Neural cell (in vitro differentiated cells): ENCODE measurements around the gene MISP. TPM values are rescaled to one million over a fixed set of nuclear protein-coding genes. Genes with fewer than 3 reads are reported as not detected.
A peak's percentile ranks its signal among the peaks of the same experiment; 100 is the strongest.

ENCODE experiments used
- H2AFZ ChIP-seq: fragments of 200-600, 300-800 bp; sonication (generic), shearing (Covaris generic); 2 replicates; pipeline ENCODE4 v1.6.0; 2014; ENCODE audit warnings: low read depth, mild to moderate bottlenecking, antibody characterized with exemption, low read length, moderate library complexity
- H3F3A ChIP-seq: fragments of 200-600 bp; shearing (Covaris generic); 2 replicates; pipeline ENCODE4 v1.6.1; 2016; ENCODE audit warnings: mild to moderate bottlenecking, moderate library complexity, mixed read lengths, antibody characterized with exemption, low read length; ENCODE audit not compliant: insufficient read depth, poor library complexity, severe bottlenecking
- H3K27ac ChIP-seq: fragments of 200-600, 300-800 bp; sonication (generic), shearing (Covaris generic); 2 replicates; pipeline ENCODE4 v1.5.1; 2014; ENCODE audit warnings: mild to moderate bottlenecking, low read length, moderate library complexity
- H3K27me3 ChIP-seq: fragments of 300-800, 200-600 bp; sonication (generic), shearing (Covaris generic); 2 replicates; pipeline ENCODE4 v1.6.0; 2014; ENCODE audit warnings: mild to moderate bottlenecking, low read depth, low read length, moderate library complexity; ENCODE audit not compliant: insufficient read depth
- H3K36me3 ChIP-seq: fragments of 300-800, 200-600 bp; sonication (generic), shearing (Covaris generic); 2 replicates; pipeline ENCODE4 v1.5.1; 2014; ENCODE audit warnings: mild to moderate bottlenecking, antibody characterized with exemption, low read length, moderate library complexity; ENCODE audit not compliant: insufficient read depth
- H3K4me2 ChIP-seq: fragments of 300-800, 200-600 bp; sonication (generic), shearing (Covaris generic); 2 replicates; pipeline ENCODE4 v1.6.0; 2014; ENCODE audit warnings: mild to moderate bottlenecking, low read length
- H3K4me3 ChIP-seq: fragments of 300-800, 200-600 bp; sonication (generic), shearing (Covaris generic); 2 replicates; pipeline ENCODE4 v1.5.1; 2014; ENCODE audit warnings: mild to moderate bottlenecking, low read length, moderate library complexity
- H3K79me2 ChIP-seq: fragments of 200-600 bp; shearing (Covaris generic); replicated peaks from 2 replicates; pipeline ENCODE4 v1.6.0; 2014; ENCODE audit warnings: mild to moderate bottlenecking, low read length, moderate library complexity; ENCODE audit not compliant: insufficient read depth
- H3K9ac ChIP-seq: fragments of 300-800, 200-600 bp; sonication (generic), shearing (Covaris generic); 2 replicates; pipeline ENCODE4 v1.6.1; 2016; ENCODE audit warnings: mild to moderate bottlenecking, low read length, mixed read lengths
- H3K9me2 ChIP-seq: fragments of 200-600 bp; shearing (Covaris generic); 2 replicates; pipeline ENCODE4 v1.6.1; 2016; ENCODE audit warnings: mild to moderate bottlenecking, low read length, mixed read lengths; ENCODE audit not compliant: insufficient read depth
- H3K9me3 ChIP-seq: fragments of 200-600, 300-800 bp; sonication (generic), shearing (Covaris generic); 2 replicates; pipeline ENCODE4 v1.6.1; 2016; ENCODE audit warnings: mild to moderate bottlenecking, mixed run types, low read length, moderate library complexity, mixed read lengths
- H4K20me1 ChIP-seq: fragments of 200-600 bp; shearing (Covaris generic); 2 replicates; pipeline ENCODE4 v1.6.1; 2016; ENCODE audit warnings: mild to moderate bottlenecking, mixed run types; ENCODE audit not compliant: insufficient read depth
- CTCF ChIP-seq: fragments of 450-650 bp; IDR thresholded peaks from 2 replicates; pipeline ENCODE4 v1.5.1; 2014; ENCODE audit warnings: antibody characterized with exemption, mild to moderate bottlenecking, moderate library complexity; ENCODE audit not compliant: poor library complexity, severe bottlenecking
- EP300 ChIP-seq: fragments of 450-650 bp; conservative IDR thresholded peaks from 2 replicates; pipeline ENCODE4 v1.6.1; 2014; ENCODE audit warnings: antibody characterized with exemption, mild to moderate bottlenecking, moderate library complexity; ENCODE audit not compliant: poor library complexity, severe bottlenecking
- EZH2 ChIP-seq: fragments of 200-600, 300-800 bp; shearing (Covaris generic), sonication (generic); IDR thresholded peaks from 2 replicates; pipeline ENCODE4 v1.6.1; 2014; ENCODE audit warnings: antibody characterized with exemption, low read length, borderline replicate concordance, mild to moderate bottlenecking; ENCODE audit not compliant: insufficient read depth, poor library complexity, severe bottlenecking
- POLR2AphosphoS5 ChIP-seq: IDR thresholded peaks from 2 replicates; pipeline ENCODE4 v1.6.1; 2012
- RAD21 ChIP-seq: fragments of 450-650 bp; conservative IDR thresholded peaks from 2 replicates; pipeline ENCODE4 v1.6.1; 2014; ENCODE audit warnings: antibody characterized with exemption, mild to moderate bottlenecking, moderate library complexity
- SMC3 ChIP-seq: fragments of 450-650 bp; conservative IDR thresholded peaks from 2 replicates; pipeline ENCODE4 v1.6.1; 2014; ENCODE audit warnings: antibody characterized with exemption, mild to moderate bottlenecking, moderate library complexity; ENCODE audit not compliant: poor library complexity
- TAF1 ChIP-seq: IDR thresholded peaks from 2 replicates; pipeline ENCODE4 v1.6.1; 2012; ENCODE audit warnings: low read depth
- polyA plus RNA-seq: library from polyadenylated mRNA; depleted of rRNA; stranded (reverse); fragments of >200 nt; gene quantifications from 2 replicates; pipeline ENCODE4 v1.2.3, GENCODE V29; 2014
- TF ChIP-seq, protein P1 (sequence below): IDR thresholded peaks from 2 replicates; pipeline ENCODE4 v1.6.1; 2012; ENCODE audit warnings: borderline replicate concordance

The MISP gene
- polyA plus RNA-seq, 1 donor from 2014 or later = 0.98 TPM

- peaks cover 55% of the 10 kb centered on the region for H3K79me2 ChIP-seq
- TF ChIP-seq TAF1 (no peak), RAD21 (no peak), CTCF (no peak), SMC3 (no peak), POLR2AphosphoS5 (no peak), EP300 (no peak), EZH2 (no peak)
- TF ChIP-seq, protein P1, sequence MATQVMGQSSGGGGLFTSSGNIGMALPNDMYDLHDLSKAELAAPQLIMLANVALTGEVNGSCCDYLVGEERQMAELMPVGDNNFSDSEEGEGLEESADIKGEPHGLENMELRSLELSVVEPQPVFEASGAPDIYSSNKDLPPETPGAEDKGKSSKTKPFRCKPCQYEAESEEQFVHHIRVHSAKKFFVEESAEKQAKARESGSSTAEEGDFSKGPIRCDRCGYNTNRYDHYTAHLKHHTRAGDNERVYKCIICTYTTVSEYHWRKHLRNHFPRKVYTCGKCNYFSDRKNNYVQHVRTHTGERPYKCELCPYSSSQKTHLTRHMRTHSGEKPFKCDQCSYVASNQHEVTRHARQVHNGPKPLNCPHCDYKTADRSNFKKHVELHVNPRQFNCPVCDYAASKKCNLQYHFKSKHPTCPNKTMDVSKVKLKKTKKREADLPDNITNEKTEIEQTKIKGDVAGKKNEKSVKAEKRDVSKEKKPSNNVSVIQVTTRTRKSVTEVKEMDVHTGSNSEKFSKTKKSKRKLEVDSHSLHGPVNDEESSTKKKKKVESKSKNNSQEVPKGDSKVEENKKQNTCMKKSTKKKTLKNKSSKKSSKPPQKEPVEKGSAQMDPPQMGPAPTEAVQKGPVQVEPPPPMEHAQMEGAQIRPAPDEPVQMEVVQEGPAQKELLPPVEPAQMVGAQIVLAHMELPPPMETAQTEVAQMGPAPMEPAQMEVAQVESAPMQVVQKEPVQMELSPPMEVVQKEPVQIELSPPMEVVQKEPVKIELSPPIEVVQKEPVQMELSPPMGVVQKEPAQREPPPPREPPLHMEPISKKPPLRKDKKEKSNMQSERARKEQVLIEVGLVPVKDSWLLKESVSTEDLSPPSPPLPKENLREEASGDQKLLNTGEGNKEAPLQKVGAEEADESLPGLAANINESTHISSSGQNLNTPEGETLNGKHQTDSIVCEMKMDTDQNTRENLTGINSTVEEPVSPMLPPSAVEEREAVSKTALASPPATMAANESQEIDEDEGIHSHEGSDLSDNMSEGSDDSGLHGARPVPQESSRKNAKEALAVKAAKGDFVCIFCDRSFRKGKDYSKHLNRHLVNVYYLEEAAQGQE = no peak
- H3K27me3 ChIP-seq = no peaks in the 10 kb centered on the region
- peak overlapping the region; percentile 83 for H3K9ac ChIP-seq
- no peaks in the 10 kb centered on the region for H3F3A ChIP-seq
- no peaks in the 10 kb centered on the region for H3K9me2 ChIP-seq
- peaks cover 44% of the 10 kb centered on the region for H4K20me1 ChIP-seq
- no peaks in the 10 kb centered on the region for H3K36me3 ChIP-seq
- H3K4me3 ChIP-seq = peak overlapping the region; percentile 80
- H3K27ac ChIP-seq = peak overlapping the region; percentile 42
- H3K9me3 ChIP-seq = no peaks in the 10 kb centered on the region
- H2AFZ ChIP-seq = no peak overlapping the region
- peak overlapping the region; percentile 76 for H3K4me2 ChIP-seq
Measured at GRCh38 chr19:798415-799075, 47.6 kb downstream of the MISP start.

DNA sequence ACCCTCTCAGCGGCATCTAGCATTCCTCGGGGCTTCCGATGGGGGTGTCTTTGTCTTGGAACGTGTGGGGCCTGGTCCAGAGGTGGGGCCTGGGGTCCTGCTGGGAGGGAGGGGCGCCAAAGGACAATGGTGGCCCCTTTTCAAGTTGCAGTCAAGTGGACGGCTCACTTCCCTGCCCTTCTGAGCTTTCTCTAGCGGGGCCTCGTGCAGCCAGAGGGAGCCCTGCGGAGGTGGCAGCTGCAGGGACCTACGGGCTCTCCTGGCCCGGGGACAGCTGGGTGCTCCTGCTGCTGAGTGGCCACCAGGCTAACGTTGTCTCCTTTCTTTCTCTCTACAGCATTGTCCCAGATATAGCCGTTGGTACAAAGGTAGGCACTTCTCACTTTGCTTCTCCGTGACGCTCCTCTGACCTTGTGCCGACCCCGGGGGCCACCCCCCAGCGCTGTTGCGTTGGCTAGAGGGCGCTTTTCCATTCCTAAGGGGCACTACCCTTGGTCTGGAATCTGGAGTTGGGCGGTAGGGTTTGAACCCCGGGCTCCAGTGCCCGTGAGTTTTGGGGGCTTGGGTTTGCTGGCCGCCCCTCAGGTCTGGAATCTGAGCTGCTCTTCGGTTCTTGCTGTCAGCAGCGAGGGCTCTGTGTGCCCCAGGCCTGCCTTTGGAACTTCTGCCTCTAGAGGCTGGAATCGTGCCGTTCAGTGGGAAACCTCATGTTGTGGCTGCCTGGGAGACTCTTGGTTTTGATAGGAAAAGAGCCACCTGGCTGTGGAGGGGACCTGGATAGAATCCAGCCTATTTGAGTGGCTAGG lies 48.4 kb downstream of the MISP start:
- peak overlapping the region; percentile 76 for H3K4me2 ChIP-seq
- peak overlapping the region; percentile 80 for H3K4me3 ChIP-seq
- peaks cover 62% of the 10 kb centered on the region for H3K79me2 ChIP-seq
- H3K9me2 ChIP-seq = no peaks in the 10 kb centered on the region
- H3K27ac ChIP-seq = peak overlapping the region; percentile 12
- H3F3A ChIP-seq = no peaks in the 10 kb centered on the region
- H3K27me3 ChIP-seq = no peaks in the 10 kb centered on the region
- no peaks in the 10 kb centered on the region for H3K36me3 ChIP-seq
- TF ChIP-seq RAD21 (no peak), CTCF (peak; percentile 20)
- no peaks in the 10 kb centered on the region for H3K9me3 ChIP-seq
- H2AFZ ChIP-seq = no peak overlapping the region
- peak overlapping the region; percentile 83 for H3K9ac ChIP-seq
- peaks cover 50% of the 10 kb centered on the region for H4K20me1 ChIP-seq
